CD4-positive, alpha-beta T cell treated with Interleukin-21 for 1 hour (primary cell): ENCODE data around the gene ARL5B.
A peak's percentile ranks its signal among the peaks of the same experiment; 100 is the strongest.
"Not testable (repeated sequence)": the region's sequence is repeated elsewhere in the genome, so short reads cannot be mapped to it uniquely, and the experiment has no call there.

Experiments used
- DNase-seq: peaks from one replicate; pipeline ENCODE4 v3.0.0-alpha.2; 2020

Gene ARL5B

GRCh38 chr10:18659125-18659818, at the start of gene ARL5B:
Gene ARL5B, plus strand, starts transcription at chr10:18659431. Its CDS starts 207 bp downstream, at chr10:18659638.
- peak; percentile 97 for DNase-seq

- DNase-seq, result no peak
Measured at GRCh38 chr10:18610517-18610916, 48.7 kb upstream of the ARL5B start.

- DNase-seq, result no peak
Measured at GRCh38 chr10:18611168-18611567, 48.1 kb upstream of the ARL5B start.

GRCh38 chr10:18615618-18616017, 43.6 kb upstream of the ARL5B start:
- no peak for DNase-seq

- no peak for DNase-seq
Measured at GRCh38 chr10:18616337-18616736, 42.9 kb upstream of the ARL5B start.

GRCh38 chr10:18619016-18619415, 40.2 kb upstream of the ARL5B start:
- no peak for DNase-seq

GRCh38 chr10:18620856-18621255, 38.4 kb upstream of the ARL5B start:
- no peak for DNase-seq

- not testable (repeated sequence) for DNase-seq
Measured at GRCh38 chr10:18623671-18624070, 35.6 kb upstream of the ARL5B start.

GRCh38 chr10:18625886-18626285, 33.3 kb upstream of the ARL5B start:
- no peak for DNase-seq

GRCh38 chr10:18627452-18628018, 31.7 kb upstream of the ARL5B start:
- DNase-seq, result peak; percentile 79

GRCh38 chr10:18632500-18632899, 26.7 kb upstream of the ARL5B start:
- DNase-seq, result not testable (repeated sequence)

- no peak for DNase-seq
Measured at GRCh38 chr10:18635995-18636394, 23.2 kb upstream of the ARL5B start.

GRCh38 chr10:18637400-18637799, 21.8 kb upstream of the ARL5B start:
- not testable (repeated sequence) for DNase-seq

- not testable (repeated sequence) for DNase-seq
Measured at GRCh38 chr10:18639719-18640118, 19.5 kb upstream of the ARL5B start.

GRCh38 chr10:18647151-18647550, 12.1 kb upstream of the ARL5B start:
- DNase-seq, result no peak

GRCh38 chr10:18647945-18648344, 11.3 kb upstream of the ARL5B start:
- DNase-seq, result no peak

- no peak for DNase-seq
Measured at GRCh38 chr10:18649364-18649959, 9.8 kb upstream of the ARL5B start.

- DNase-seq, result peak; percentile 32
Measured at GRCh38 chr10:18650404-18650997, 8.7 kb upstream of the ARL5B start.

GRCh38 chr10:18651324-18652007, 7.8 kb upstream of the ARL5B start, which contains the start of gene NSUN6:
Gene NSUN6, minus strand, starts transcription at chr10:18651587. Its CDS starts 384 bp downstream, at chr10:18651203.
- peak; percentile 95 for DNase-seq

- DNase-seq, result no peak
Measured at GRCh38 chr10:18653112-18653511, 6.1 kb upstream of the ARL5B start.

- no peak for DNase-seq
Measured at GRCh38 chr10:18656724-18657123, 2.5 kb upstream of the ARL5B start.

GRCh38 chr10:18658271-18659124, 733 bp upstream of the ARL5B start:
- peak; percentile 38 for DNase-seq
